Upper lobe of left lung (tissue), 4 donors: ENCODE results near the gene IFNGR1.

ENCODE experiments used
- CTCF ChIP-seq, 6 experiments: fragments of 450-650 bp in 4 of 6; fragments of 200-600 bp in 2 of 6; sonication (generic) in 2 of 6; IDR thresholded peaks; one replicate each; pipeline ENCODE4 v1.5.1; 2016 to 2019; ENCODE audit warnings: antibody characterized with exemption in 6 of 6
- POLR2A ChIP-seq, 4 donors: fragments of 450-650 bp; IDR thresholded peaks; one replicate each; pipeline ENCODE4 v1.5.1; 2016 to 2017; ENCODE audit warnings: antibody characterized with exemption in 4 of 4, mild to moderate bottlenecking in 2 of 4

- TF ChIP-seq CTCF (IDR thresholded peaks at IDR 0.05) = no peak
- no peak for TF ChIP-seq POLR2A (IDR thresholded peaks at IDR 0.05)
Measured at GRCh38 chr6:137182654-137183073, 36.5 kb downstream of the IFNGR1 start.
